GM23338 (cell line): ENCODE data around the gene FAM228B.

Source experiments
- CREB1 ChIP-seq: fragments of 250-450 bp; sonication (Bioruptor Pico); IDR thresholded peaks from 2 replicates; pipeline ENCODE4 v1.5.0; 2020; ENCODE audit warnings: low read depth, mild to moderate bottlenecking, moderate library complexity
- CTCF ChIP-seq, 2 experiments: fragments of 200-600 bp in 1 of 2; sonication (generic) in 1 of 2; conservative IDR thresholded peaks; 2 replicates each; pipeline versions ENCODE4 v1.5.1 to v1.6.1; 2016 to 2017; ENCODE audit warnings: antibody characterized with exemption in 2 of 2, low read depth in 2 of 2, mild to moderate bottlenecking in 2 of 2, moderate library complexity in 1 of 2
- ETS1 ChIP-seq: IDR thresholded peaks from 2 replicates; pipeline ENCODE4 v1.6.1; 2016; ENCODE audit warnings: antibody characterized with exemption
- EZH2 ChIP-seq: fragments of 200-600 bp; sonication (generic); IDR thresholded peaks from one replicate; pipeline ENCODE4 v1.8.0; 2017; ENCODE audit warnings: antibody characterized with exemption, mild to moderate bottlenecking, low read depth; ENCODE audit not compliant: unreplicated experiment
- EZH2phosphoT487 ChIP-seq: fragments of 200-600 bp; sonication (generic); IDR thresholded peaks from one replicate; pipeline ENCODE4 v1.8.1; 2018; ENCODE audit warnings: antibody characterized with exemption; ENCODE audit not compliant: unreplicated experiment
- JUNB ChIP-seq: IDR thresholded peaks from one replicate; pipeline ENCODE4 v1.6.1; 2016; ENCODE audit warnings: antibody characterized with exemption; ENCODE audit not compliant: unreplicated experiment
- NANOG ChIP-seq: IDR thresholded peaks from 2 replicates; pipeline ENCODE4 v1.6.1; 2016; ENCODE audit warnings: antibody characterized with exemption, borderline replicate concordance
- POLR2AphosphoS5 ChIP-seq: IDR thresholded peaks from 2 replicates; pipeline ENCODE4 v1.6.1; 2016; ENCODE audit warnings: antibody characterized with exemption, low read depth
- REST ChIP-seq: IDR thresholded peaks from one replicate; pipeline ENCODE4 v1.6.1; 2018; ENCODE audit warnings: antibody characterized with exemption; ENCODE audit not compliant: unreplicated experiment
- STAT1 ChIP-seq: IDR thresholded peaks from one replicate; pipeline ENCODE4 v1.6.1; 2016; ENCODE audit warnings: antibody characterized with exemption; ENCODE audit not compliant: unreplicated experiment
- ZNF114 ChIP-seq: fragments of 250-450 bp; sonication (Bioruptor Pico); IDR thresholded peaks from 2 replicates; pipeline ENCODE4 v1.5.0; 2020; ENCODE audit warnings: mild to moderate bottlenecking, moderate library complexity
- ZNF331 ChIP-seq: fragments of 250-450 bp; sonication (Bioruptor Pico); IDR thresholded peaks from 2 replicates; pipeline ENCODE4 v1.5.0; 2020; ENCODE audit warnings: low read depth, mild to moderate bottlenecking, moderate library complexity

- TF ChIP-seq CTCF (conservative IDR thresholded peaks at IDR 0.05; ENCODE audit: low read depth in 2 of 2) (no peak), REST (no peak), EZH2 (no peak), ETS1 (no peak), STAT1 (no peak), EZH2phosphoT487 (no peak), POLR2AphosphoS5 (no peak), CREB1 (CRISPR knock-in tag) (no peak), NANOG (no peak), ZNF331 (CRISPR knock-in tag) (no peak), ZNF114 (CRISPR knock-in tag) (no peak), JUNB (no peak)
Observed at GRCh38 chr2:24210106-24210455, 86.8 kb downstream of the FAM228B start.
